HG03354 (cell line): Measurements from ENCODE around the gene CCDC179.

Source experiments
- ATAC-seq: cut with Tn5 transposase; IDR thresholded peaks from one replicate; pipeline ENCODE4 v1.9.1; 2021; ENCODE audit warnings: mild to moderate bottlenecking; ENCODE audit not compliant: unreplicated experiment, poor library complexity, severe bottlenecking

Gene CCDC179

GRCh38 chr11:22809893-22810292 lies 50.4 kb downstream of the CCDC179 start:
- no peak for ATAC-seq

DNA sequence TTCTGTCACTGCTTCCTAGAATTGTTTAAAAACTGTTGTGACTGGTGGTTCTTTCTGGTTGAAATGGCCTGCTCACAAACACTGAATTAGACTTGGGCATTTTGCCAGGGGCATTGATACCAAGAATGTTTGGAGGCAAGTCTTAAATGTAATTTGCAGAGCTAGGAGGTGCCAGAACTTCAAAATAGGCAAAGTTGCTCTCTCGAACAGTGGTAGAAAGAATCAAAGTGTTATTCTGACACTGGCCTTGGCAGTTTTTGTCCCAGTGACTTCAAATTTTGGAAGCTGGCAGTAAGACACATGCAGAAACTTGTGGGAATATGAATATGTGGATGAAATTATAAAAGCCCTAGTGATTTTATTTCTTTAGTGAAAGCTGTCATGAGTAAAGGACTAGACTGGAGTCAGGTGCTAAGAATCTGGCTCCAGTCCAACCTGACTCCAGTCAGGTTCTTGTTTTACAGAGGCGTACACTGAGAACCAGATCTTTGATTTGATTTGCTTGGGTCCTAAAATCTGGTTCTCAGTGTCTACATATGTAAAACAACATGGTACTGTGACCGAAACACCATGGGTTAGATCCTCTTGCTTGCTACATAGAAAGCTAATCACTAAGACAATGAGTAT lies 51.6 kb downstream of the CCDC179 start:
- ATAC-seq = peak; percentile 47

DNA sequence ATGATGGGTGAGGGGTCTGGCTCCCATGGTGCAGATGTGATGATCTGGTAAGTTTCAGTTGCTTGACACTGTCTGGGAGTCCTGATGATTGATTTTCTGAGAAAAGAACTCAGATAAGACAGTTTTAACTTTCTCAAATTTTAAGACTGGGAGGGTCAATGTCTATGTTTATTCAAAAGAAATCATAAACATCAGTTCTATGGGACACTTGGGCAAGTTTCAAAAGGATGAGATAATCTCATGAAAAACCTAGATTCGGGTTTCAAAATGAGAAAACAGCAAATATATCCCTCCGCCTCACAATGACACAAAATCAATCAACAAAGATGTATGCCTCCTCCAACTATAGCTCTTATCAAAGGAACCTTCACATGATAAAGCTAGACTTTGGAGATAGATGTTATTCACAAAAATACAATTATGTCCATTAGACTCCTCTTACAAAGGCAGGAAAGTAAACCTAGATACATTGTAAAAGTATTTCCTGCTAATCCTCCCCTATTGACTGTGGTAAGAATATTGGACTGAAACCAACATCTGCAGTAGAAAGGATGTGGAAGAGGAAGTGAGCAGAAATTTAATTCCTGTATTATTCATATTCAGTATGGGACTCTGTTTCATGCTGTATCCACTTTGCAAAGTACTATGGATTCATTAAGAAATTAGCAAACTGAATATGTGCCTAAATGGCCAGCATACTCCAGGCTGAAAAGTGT lies 52.3 kb downstream of the CCDC179 start:
- ATAC-seq = peak; percentile 97

- no peak for ATAC-seq
These were observed 52.9 kb downstream of the CCDC179 start for GRCh38 chr11:22807391-22807790.

GRCh38 chr11:22802861-22803260 lies 57.4 kb downstream of the CCDC179 start:
- no peak for ATAC-seq

DNA sequence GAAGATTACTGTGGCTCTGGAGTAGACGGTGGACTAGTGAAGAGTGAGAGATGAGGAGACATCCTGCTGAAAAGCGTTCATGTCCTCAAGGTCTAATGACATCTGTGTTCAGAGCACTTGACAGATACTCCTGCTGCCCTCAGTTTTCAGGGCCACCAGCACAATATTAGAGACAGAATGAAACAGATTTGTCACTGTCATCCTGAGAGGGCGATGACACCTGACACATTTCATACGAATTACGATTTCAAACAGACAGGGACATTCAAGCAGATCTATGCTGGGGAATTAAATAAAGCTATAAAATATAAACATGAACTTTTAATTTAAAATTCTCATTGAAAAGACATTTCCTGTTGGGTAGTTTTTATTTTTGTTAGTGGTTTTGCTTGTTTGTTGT lies 59.8 kb downstream of the CCDC179 start:
- no peak for ATAC-seq

- ATAC-seq = no peak
These were observed 61.4 kb downstream of the CCDC179 start for GRCh38 chr11:22798901-22799300.

DNA sequence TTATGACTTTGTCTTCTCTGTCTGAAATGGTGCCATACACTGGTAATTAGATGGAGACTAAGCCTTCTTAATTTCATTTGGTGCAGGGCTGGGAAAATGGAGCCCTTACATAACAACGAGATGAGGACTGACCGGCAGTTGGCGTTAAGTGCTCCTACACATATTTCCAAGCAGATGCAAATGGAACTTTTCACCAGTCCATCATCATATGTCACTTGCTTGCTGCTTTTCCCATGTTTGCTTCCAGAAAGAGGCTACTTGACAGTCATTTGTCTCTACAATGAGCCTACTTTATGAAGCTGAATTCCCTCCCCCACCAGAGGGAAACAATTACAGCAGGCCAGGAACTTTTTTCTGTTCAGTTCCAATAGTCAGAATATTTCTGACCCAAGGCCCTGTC lies 63.2 kb downstream of the CCDC179 start:
- ATAC-seq = no peak
